Left ventricle myocardium superior (tissue), 1 donor: Measurements from ENCODE around the gene MAIP1. TPM values are rescaled to one million over a fixed set of nuclear protein-coding genes. Genes with fewer than 3 reads are reported as not detected.

Experiments used
- ATAC-seq: fragments of 200-7000 bp; cut with Tn5 transposase; one replicate; pipeline ENCODE4 v1.9.1; 2020; ENCODE audit warnings: mild to moderate bottlenecking, moderate library complexity
- DNase-seq: peaks from one replicate; pipeline ENCODE4 v3.0.0-alpha.2; 2020
- intact Hi-C: fragments of 100-400 bp; cut with micrococcal nuclease; formaldehyde crosslinking; loops from one replicate; pipeline ENCODE4 v1.11.0; 2022
- total RNA-seq: library from RNA; stranded (reverse); fragmentation: NEBNext Ultra II Directional; extraction: Animal tissue kit (Norgen Biotek cat#: 25700); gene quantifications from one replicate; pipeline ENCODE4 v1.2.1, GENCODE V29; 2021
- donor health status: DM: no; HTN: yes; CAD: no; lungs with severe emphysema.

The MAIP1 gene
- total RNA-seq, 1 donor from 2014 or later = 29.2 TPM

DNA sequence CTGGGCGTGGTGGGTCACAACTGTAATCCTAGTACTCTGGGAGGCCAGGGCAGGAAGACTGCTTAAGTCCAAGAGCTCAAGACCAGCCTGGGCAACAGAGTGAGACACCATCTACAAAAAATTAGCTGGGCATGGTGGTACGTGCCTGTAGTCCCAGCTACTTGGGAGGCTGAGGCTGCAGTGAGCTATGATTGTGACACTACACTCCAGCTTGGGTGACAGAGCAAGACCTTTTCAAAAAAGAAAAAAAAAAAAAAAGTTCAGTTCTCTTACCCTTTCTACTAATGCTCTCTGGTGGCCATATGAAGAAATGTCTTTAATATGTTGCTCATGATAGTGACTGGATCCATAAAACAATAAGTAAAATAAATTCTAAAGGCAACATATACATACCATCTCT, 15.0 kb upstream of the MAIP1 start:
- DNase-seq = no peak
- intact Hi-C loops = no loop called here
- no peak for ATAC-seq

DNA sequence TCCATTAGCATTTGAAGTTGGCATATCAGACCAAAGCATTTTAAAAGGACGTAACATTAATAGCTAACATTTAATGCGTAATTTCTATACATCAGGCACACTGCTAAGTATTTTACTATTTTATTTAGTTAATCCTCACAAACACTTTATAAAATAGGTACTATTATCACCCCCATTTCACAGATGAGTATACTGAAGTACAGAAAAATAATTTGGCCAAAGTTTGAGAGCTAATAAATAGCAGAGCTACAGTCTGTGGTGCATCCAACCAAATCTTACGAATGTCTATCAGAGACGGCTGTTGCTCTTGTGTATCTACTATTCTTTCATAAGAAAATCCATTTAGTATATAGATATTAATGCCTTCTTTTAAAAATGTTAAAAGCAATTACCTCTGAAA, 12.0 kb upstream of the MAIP1 start:
- no peak for DNase-seq
- no peak for ATAC-seq
- intact Hi-C loops = no loop called here

DNA sequence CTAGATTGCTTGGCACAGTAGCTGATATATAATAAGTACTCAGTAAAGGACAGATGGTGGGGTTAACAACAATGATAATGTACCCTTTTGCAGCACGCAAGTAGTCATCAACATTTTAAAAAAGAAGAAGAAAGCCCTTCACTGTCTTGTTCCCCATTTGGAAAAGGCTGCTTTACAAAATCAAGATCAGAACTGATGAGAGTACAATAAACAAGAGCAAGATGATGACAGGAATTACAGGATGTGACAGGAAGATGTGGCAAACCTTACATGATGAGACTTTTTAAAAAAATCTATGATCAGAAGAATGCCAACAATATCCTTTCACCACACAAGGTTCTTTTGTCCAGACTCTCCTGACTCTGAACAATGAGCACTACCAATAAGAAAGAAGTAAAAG, 9.2 kb upstream of the MAIP1 start:
- no peak for ATAC-seq
- intact Hi-C loops = no loop called here
- DNase-seq = no peak

DNA sequence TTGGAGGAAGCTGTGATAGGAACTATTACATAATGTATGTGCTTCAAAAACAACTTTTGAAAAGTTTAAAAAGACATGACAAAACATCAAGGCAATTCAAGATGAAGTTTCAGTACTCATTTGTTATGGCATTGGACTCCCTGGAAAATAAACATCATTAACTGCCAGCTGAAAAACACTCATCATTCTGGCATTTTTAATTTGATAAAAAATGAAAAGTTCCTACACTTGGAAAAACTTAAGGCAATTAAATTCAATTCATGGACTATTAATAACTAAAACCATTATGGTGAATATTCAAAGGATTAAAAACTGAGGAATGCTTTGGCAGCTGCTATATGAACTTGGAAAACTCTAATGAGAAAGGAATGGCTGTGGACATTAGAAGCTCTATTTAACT, 8.5 kb upstream of the MAIP1 start:
- DNase-seq = no peak
- intact Hi-C loops = no loop called here
- ATAC-seq = no peak

DNA sequence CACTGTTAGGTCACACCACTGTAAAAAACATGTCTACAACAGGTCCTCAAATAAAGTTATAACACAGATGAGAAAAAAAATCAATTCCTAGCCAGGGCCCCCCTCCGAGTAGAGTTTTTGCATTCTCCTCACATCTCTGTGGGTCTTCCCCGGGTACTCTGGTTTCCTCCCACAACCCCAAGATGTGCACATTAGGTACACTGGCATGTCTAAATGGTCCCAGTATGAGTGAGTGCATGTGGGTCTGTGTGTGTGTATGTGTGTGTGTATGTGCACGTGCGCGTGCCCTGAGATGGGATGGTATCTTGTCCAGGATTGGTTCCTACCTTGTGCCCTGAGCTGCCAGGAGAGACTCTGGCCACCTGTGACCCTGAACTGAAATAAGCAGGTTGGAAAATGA, 5.0 kb upstream of the MAIP1 start:
- intact Hi-C loops = no loop called here
- ATAC-seq (no peak), DNase-seq (no peak)

DNA sequence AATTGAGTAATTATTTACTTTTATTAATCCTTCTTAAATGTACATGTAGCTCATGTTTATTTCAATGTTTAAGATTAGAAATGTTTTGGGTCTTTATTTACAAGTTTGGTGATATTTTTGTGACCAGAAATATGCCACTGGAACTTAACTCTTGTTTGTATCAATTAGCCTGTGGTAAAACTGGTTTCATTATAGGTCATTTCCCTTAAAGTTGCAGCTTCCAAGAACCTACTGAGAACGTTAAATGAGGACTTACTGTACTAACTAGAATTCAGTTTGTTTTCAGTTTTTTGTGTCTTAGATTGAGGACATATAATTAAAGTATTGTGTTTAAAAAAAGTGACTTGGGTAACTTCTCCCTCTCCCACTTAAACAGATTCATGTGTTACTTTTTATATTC, 4.4 kb upstream of the MAIP1 start:
- DNase-seq = no peak
- ATAC-seq = no peak
- intact Hi-C loops = no loop called here

DNA sequence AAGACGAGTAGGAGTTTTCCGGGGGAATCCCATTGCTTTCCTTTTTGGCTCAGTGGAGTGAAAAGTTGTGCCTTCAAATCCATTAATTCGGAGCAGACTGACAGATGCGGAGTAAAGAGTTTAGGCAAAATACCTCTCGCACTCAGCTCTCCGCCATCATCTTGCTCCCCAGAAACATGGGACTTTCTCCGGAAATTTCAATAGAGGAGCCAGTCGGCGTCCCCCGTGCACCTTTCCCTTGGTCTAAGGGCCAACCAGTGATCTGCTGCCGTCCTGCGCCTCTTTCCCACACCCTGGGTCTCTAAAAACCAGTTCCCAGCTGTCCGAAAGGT, 409 bp upstream of the MAIP1 start:
- intact Hi-C loops = no loop called here
- ATAC-seq (peak; percentile 56), DNase-seq (no peak)

DNA sequence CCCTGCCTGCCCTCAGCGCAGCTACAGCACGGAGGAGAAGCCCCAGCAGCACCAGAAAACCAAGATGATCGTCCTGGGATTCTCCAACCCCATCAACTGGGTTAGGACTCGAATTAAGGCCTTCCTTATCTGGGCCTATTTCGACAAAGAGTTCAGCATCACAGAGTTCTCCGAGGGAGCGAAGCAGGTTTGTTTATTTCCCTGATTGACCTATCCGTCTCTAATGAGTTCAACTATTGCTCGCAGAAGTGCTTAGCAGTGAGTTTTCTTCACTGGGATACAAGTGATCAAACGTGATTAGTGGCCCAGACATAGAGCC, 639 bp downstream of the MAIP1 start:
- intact Hi-C loops = no loop called here
- DNase-seq (no peak), ATAC-seq (no peak)

DNA sequence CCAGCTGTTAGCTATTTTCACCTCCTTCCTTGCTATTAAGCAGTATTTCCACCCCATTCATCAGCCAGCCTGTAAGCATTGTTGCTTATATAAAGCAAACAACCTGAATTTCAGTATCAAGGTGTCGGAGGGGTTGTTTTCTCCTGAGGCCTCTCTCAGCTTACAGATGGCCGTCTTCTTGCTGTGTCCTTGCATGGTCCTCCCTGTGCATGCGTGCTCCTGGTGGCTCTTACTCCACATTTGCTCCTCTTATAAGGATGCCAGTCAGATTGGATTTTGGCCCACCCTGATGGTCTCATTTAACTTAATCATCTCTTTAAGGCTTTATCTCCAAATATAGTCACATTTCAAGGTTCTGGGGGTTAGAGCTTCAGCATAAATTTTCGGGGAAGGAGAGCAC, 2.6 kb downstream of the MAIP1 start:
- ATAC-seq (no peak), DNase-seq (no peak)
- intact Hi-C loops = no loop called here

DNA sequence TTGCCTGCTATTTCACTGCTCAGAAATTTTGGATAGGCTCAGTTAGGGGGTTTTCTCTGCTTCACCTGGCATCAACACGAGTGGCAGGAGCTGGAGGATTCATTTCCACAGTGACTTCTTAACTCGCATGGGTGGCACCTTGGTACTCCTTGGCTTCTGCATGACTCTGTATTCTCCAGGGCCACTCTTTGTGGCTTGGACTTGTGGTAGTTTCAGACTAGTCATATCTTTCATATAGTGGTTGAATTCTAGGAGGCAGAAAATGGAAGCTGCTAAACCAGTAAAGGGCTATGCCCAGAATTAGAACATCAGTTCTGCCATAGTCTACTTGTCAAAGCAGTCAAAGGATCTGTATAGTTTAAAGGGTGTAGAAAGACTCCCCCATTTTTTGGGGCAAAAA, 6.8 kb downstream of the MAIP1 start:
- intact Hi-C loops = no loop called here
- DNase-seq (no peak), ATAC-seq (no peak)

DNA sequence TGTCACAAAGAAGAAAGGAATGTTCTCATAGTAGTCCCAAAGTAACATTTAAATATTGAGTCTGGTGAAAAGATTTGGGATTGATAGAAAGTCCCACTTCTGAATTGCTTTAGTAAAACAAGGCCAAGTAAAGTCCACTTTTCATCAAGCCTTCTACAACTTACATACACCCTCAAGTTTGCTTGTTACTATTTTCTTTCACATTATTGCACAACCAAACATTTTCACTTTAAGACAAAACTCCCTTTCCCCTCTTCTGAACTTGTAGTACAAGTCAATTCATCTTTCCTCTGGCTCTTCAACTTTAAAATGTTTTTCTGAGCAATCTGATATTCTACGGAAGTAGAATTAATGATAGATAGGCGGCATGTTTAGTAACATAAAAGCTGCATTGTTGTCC, 11.0 kb downstream of the MAIP1 start:
- DNase-seq (no peak), ATAC-seq (no peak)
- intact Hi-C loops = no loop called here

DNA sequence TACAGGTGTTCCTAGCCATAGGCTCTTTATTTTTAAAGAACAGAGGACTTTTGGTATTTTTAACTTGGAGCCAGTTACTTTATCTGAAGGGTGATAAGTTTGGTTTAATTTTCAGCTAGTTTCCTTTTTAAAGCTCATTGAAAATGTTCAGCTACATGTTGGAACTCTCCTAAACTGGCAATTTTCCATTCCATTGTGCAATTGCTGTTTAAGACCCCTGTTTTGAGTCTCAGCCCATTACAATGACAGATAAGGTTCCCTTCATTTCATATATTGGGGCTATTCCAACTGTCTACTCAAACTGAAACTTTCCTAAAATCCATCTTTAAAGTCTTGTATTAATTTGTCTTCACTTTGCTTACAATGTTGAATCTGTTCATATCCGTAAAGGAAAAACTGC, 11.6 kb downstream of the MAIP1 start:
- DNase-seq = no peak
- ATAC-seq = no peak
- intact Hi-C loops = no loop called here

DNA sequence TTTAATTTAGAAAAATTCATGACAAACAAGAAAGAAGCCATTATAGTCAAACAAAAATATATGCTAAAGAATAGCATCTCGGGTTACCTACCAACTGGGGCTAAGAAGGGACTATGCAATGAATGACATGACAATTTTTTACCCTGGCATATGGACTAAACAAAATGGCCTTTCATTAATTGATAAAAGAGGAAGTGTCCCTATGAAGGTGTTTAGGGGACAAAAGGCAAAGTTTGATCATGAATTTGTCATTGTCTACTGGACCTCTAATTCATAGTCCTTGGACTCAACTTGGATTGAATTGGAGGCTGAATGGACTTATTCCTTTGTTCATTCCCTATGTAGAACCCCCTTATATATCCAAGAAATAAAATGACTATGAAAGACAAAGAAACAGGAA, 12.7 kb downstream of the MAIP1 start:
- ATAC-seq = no peak
- intact Hi-C loops = no loop called here
- no peak for DNase-seq

DNA sequence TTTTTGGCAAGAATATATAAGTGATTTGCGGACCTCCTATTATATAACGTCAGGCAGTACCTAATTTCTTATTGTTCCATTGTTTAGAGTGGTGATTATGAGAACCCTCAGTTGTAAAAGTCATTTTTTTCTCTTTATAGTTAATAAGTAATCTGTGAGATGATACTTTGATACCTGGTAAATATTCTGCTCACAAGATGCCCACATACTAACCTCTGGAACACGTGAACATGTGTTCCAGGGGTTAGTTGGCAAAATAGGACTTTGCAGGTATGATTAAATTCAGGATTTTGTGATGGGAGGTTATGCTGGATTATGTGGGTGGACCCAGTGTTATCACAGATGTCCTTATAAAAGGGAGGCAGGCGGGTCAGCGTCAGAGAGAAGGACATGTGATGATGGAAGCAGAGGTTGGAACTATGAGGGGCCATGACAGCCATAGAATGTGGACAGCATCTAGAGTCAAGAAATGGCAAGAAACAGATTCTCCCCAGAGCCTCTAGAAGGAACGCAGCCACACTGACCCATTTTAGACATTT, 16.8 kb downstream of the MAIP1 start:
- intact Hi-C loops = loop anchor here (5.0 kb wide), 1 partner anchor 505 kb away; no protein-coding TSS in a partner anchor
- no peak for ATAC-seq
- DNase-seq = no peak

DNA sequence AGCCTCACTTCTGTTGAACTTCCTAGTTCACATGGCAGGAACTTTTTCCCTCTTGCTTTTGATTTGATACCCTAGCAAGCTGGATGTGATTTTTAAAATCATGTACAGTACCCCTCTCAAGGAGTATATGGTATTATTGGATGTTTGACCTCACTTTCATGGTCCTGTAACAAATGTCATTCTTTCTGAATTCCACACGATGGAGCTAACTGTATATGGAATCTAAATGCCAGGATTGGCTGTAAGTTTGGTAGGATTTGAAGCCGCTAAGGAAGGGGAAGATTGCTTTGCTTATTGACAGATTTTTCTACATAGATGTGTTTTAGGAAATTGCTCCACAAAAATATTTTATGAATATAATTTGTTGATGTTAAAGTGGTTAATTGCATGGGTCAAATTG, 18.3 kb downstream of the MAIP1 start:
- DNase-seq (no peak), ATAC-seq (peak; percentile 41)
- intact Hi-C loops = loop anchor here (5.0 kb wide), 1 partner anchor 504 kb away; no protein-coding TSS in a partner anchor

DNA sequence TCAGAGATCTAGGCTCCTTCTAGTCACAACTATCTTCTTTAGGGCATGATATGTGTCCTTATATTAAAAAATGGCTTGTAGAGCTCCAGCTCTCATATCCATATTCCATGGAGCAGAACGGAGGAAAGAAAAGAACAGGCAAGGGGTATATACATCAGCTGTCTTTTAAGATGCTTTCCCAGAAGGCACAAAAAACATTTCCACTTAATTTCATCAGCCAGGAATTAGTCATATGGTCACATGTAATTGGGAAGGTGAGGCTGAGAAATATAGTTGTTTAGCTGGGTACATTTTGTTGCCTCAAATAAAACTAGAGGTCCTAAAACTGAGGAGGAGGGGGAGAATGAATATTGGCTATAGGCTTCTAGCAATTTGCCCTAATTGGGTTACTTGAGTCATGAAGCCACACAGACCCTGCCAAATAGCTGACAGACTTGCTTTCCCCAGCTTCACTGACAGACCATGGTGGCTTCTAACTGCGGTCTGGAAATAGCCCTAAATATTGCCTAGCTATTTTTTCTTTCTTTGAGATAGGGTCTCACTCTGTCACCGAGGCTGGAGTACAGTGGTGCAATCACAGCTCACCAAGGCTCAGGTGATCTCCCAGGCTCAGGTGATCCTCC, 20.0 kb downstream of the MAIP1 start:
- intact Hi-C loops = no loop called here
- no peak for ATAC-seq
- DNase-seq = no peak

DNA sequence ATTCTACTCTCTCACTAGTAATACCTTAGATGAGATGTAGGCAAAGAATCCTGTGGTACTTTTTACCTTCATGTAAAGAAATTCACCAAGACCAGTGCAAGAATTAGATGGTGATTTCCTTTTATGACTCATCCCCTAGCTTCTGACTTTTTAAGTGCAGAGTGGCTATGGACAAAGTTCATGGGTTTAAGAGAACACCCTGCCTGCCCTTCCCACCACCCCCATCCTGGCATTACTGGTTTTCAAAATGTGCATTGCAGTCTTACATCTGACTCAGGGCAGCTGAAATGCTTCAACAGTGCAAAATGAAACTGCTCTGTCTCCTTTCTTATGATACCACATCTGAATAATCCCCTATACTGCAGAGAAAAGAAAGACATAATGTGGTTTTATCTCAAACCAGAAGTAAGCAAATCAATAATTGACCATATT, 22.6 kb downstream of the MAIP1 start:
- intact Hi-C loops = no loop called here
- DNase-seq (no peak), ATAC-seq (no peak)

DNA sequence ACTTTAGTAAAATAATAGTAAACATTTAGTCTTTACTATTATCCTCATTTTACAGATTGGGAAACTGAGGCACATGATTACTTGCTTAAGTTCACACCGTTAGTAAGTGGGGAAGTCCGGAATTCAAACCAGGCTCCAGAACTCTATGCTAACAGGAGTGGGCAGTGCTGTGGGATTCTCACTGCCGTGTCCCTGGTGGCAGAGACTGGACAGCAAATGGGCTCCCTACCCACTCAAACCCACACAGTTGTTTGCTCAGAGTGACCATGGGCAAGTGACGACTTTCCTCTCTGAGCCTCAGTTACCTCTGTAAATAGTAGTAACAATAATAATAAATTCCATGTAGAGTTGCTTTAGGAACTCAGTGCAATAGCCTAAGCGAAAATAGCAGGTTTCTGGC, 24.0 kb downstream of the MAIP1 start:
- intact Hi-C loops = no loop called here
- DNase-seq (no peak), ATAC-seq (no peak)

DNA sequence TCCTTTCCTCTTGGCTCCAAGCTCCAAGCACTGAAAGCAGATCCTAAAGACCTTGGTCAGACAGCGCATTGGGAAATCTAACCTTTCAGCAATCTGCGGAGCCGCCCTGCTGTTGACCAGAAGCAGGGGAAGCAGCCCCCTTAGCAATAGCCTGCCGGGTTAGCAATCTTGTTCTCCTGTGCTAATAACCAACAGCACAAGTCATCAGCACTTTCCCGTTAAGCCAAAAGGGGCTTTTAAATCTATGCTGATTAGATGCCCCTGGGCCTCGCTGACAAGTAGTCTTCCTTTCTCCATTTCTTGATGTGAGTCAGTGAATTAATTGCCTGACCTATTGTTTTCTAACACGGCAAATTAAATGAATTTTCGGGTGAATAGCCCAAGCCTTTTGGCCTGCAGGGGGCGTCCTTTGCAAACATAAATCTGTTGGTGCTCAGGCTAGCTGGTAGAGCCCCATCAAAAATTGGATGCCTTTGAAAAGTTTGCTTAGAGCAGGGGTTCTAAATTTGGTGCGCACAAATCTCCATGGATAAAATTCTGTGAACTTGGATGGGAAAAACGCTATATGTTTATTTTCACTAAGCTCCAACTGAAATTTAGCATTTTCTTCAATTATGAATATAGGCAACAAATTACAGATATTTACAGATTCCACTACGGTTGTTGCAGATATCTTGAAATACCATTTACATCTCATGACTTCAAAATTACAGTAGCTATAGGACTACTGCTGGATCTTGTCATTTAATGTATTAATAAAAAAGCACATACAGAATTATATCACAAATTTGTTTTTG, 24.6 kb downstream of the MAIP1 start:
- intact Hi-C loops = loop anchor here (5.0 to 10.0 kb wide), 2 partner anchors 502 to 725 kb away; no protein-coding TSS in a partner anchor
- peak; percentile 92 for DNase-seq
- ATAC-seq = peak; percentile 84

DNA sequence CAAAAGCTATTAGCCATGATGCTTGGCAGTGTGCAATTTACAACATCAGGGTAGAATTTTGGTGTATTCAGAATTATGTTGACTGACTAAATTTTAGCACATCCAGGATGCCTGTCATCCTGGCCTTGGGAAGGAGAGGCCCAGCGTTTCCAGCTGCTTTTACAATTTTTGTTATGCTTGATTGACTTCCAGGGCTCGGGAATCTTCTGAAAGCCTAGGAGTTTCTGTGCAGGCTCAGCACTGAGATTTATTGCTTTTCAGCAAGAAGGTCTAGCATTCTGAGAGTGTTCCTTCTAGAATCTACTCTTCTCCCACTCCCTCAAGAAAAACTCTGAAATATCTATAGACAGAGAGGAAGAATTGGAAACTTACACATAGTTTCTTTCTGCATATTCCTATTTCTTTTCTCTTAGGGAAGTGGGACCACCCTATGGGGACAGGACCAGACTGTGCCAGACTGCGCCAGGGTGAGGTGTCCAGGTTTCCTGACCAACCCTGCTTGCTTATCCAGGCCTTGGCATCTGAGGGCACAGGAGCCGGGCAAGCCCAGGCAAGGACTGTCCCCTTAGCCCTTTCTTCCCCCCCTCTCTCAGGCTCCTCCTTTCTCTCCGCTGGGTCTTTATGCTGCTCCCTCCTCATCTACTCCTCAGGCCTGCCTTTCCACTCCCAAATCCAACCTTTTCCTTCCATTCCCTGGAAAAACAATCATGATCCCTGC, 26.9 kb downstream of the MAIP1 start:
- no peak for DNase-seq
- intact Hi-C loops = loop anchor here (5.0 to 10.0 kb wide), 2 partner anchors 500 to 723 kb away; no protein-coding TSS in a partner anchor
- ATAC-seq = no peak
